ENCODE measurements around the gene LRRC4C. TPM values are rescaled to one million over a fixed set of nuclear protein-coding genes. Genes with fewer than 3 reads are reported as not detected.

LRRC4C gene
- total and polyA plus RNA-seq, 4 experiments from 2014 or later, result not detected

GRCh38 chr11:41309111-41309522, 150.3 kb downstream of the LRRC4C start:
- ChIA-PET POLR2A (ENCODE audit: partially characterized antibody) (no interaction called here), CTCF (ENCODE audit: partially characterized antibody) (no interaction called here)
- Mint-ChIP-seq H3K4me1 (peaks cover 0 to 3% (median under 1%) of the 10 kb centered on the region in 4 donors), H3K36me3 (no peaks in the 10 kb centered on the region), H3K27ac (no peak overlapping the region), H3K27me3 (no peaks in the 10 kb centered on the region), H3K9me3 (peaks cover 0 to 15% (median 5%) of the 10 kb centered on the region in 8 donors), H3K4me3 (no peak overlapping the region)
- Histone ChIP-seq H3K36me3 (ENCODE audit: insufficient read depth, low read length) (no peaks in the 10 kb centered on the region), H3K4me3 (ENCODE audit: low read length in 2 of 2) (no peak overlapping the region), H3K9me3 (ENCODE audit: control insufficient read depth in 1 of 2, low read length in 2 of 2) (no peaks in the 10 kb centered on the region), H3K27me3 (ENCODE audit: insufficient read depth, low read length) (no peaks in the 10 kb centered on the region), H3K27ac (ENCODE audit: low read depth, low read length) (no peak overlapping the region), H3K4me1 (ENCODE audit: insufficient read depth, low read length) (no peaks in the 10 kb centered on the region)
- DNase-seq, result no peak
- intact Hi-C loops (cut with micrococcal nuclease), result no loop called here

DNA sequence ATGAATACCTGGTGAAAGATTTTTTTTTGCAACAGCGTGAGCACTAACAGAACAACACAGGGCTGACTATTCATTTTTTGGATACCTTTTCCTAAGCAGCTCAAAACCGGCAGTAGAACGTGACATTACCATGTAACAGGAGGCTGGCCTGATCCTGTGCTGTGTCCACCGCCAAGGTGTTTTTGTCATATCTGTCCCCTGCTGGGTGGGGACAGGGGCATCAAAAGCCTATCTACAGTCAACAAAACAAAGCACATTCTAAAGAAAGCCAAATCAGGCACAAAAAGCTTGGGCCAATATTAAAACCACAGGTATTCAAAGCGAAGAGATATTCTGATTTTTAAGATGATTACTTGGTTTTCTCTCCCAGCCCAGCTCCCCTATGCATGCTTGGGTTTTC, 151.2 kb downstream of the LRRC4C start:
- Mint-ChIP-seq H3K27ac (no peak overlapping the region), H3K27me3 (no peaks in the 10 kb centered on the region), H3K4me1 (peaks cover 0 to 3% (median under 1%) of the 10 kb centered on the region in 4 donors), H3K9me3 (peaks cover 0 to 11% (median 3%) of the 10 kb centered on the region in 8 donors), H3K4me3 (no peak overlapping the region), H3K36me3 (no peaks in the 10 kb centered on the region)
- no peaks in the 10 kb centered on the region for H3K36me3 ChIP-seq (ENCODE audit: insufficient read depth, low read length)
- DNase-seq, result no peak
- H3K4me3 ChIP-seq (ENCODE audit: low read length in 2 of 2), result no peak overlapping the region
- no peaks in the 10 kb centered on the region for H3K9me3 ChIP-seq (ENCODE audit: control insufficient read depth in 1 of 2, low read length in 2 of 2)
- H3K27ac ChIP-seq (ENCODE audit: low read depth, low read length), result no peak overlapping the region
- no peaks in the 10 kb centered on the region for H3K4me1 ChIP-seq (ENCODE audit: insufficient read depth, low read length)
- intact Hi-C loops (cut with micrococcal nuclease), result no loop called here
- ChIA-PET POLR2A (ENCODE audit: partially characterized antibody) (no interaction called here), CTCF (ENCODE audit: partially characterized antibody) (no interaction called here)
- H3K27me3 ChIP-seq (ENCODE audit: insufficient read depth, low read length), result no peaks in the 10 kb centered on the region

DNA sequence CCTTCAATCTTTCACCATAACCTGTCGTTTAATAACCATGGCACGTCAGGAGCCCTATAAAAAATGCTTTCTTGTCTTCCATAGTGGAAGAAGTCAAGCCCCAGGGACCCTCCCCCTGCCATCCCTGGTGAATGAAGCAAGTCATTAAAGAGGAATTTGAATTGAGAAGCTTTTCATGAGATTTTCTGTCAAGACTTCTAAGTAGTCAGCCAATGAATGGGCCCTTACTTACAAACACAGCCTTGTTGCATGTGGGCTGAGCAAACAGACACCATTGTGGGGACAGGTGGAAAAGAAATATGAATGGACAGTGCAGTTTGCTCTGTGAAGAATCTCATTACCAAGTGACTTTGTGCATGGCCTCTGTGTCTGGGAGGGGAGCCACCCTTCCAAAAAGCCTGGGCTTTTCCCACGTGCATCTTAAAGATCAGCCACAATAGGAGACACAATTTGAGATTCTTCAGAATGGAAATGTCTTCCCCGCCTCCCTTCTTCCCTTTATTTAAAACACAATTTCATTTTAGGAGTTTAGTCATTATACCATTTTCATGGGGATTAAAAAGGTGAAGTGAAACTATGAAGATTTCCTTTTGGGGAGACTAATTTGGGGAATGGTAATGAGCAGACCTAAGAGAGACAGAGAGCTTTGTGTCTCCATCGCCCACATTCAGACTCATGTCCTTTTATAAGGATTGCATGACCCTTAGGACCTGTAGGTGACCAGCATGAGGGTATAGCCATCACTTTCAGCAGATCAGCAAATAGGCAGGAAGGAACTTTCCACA, 152.0 kb downstream of the LRRC4C start:
- ChIA-PET POLR2A (ENCODE audit: partially characterized antibody) (no interaction called here), CTCF (ENCODE audit: partially characterized antibody) (no interaction called here)
- no peak for DNase-seq
- no peaks in the 10 kb centered on the region for H3K9me3 ChIP-seq (ENCODE audit: control insufficient read depth in 1 of 2, low read length in 2 of 2)
- peaks cover 0 to 11% (median 3%) of the 10 kb centered on the region in 8 donors for H3K9me3 Mint-ChIP-seq
- no peaks in the 10 kb centered on the region for H3K4me1 ChIP-seq (ENCODE audit: insufficient read depth, low read length)
- H3K27me3 ChIP-seq (ENCODE audit: insufficient read depth, low read length), result no peaks in the 10 kb centered on the region
- H3K4me3 ChIP-seq (ENCODE audit: low read length in 2 of 2), result no peak overlapping the region
- H3K27ac ChIP-seq (ENCODE audit: low read depth, low read length), result no peak overlapping the region
- H3K27ac Mint-ChIP-seq, result no peak overlapping the region
- H3K4me1 Mint-ChIP-seq, result peaks cover 0 to 3% (median under 1%) of the 10 kb centered on the region in 4 donors
- no peaks in the 10 kb centered on the region for H3K36me3 ChIP-seq (ENCODE audit: insufficient read depth, low read length)
- intact Hi-C loops (cut with micrococcal nuclease), result no loop called here
- H3K36me3 Mint-ChIP-seq, result no peaks in the 10 kb centered on the region
- H3K27me3 Mint-ChIP-seq, result no peaks in the 10 kb centered on the region
- no peak overlapping the region for H3K4me3 Mint-ChIP-seq

GRCh38 chr11:41306431-41306830, 153.0 kb downstream of the LRRC4C start:
- POLR2A ChIA-PET (ENCODE audit: partially characterized antibody), result no interaction called here
- intact Hi-C loops (cut with micrococcal nuclease), result no loop called here
- CTCF ChIA-PET (ENCODE audit: partially characterized antibody), result no interaction called here
- no peak overlapping the region for H3K4me3 ChIP-seq (ENCODE audit: low read length in 2 of 2)
- no peaks in the 10 kb centered on the region for H3K36me3 Mint-ChIP-seq
- H3K4me1 ChIP-seq (ENCODE audit: insufficient read depth, low read length), result no peaks in the 10 kb centered on the region
- H3K27me3 ChIP-seq (ENCODE audit: insufficient read depth, low read length), result no peaks in the 10 kb centered on the region
- H3K4me3 Mint-ChIP-seq, result no peak overlapping the region
- no peak overlapping the region for H3K27ac ChIP-seq (ENCODE audit: low read depth, low read length)
- H3K27ac Mint-ChIP-seq, result no peak overlapping the region
- DNase-seq, result no peak
- H3K36me3 ChIP-seq (ENCODE audit: insufficient read depth, low read length), result no peaks in the 10 kb centered on the region
- no peaks in the 10 kb centered on the region for H3K9me3 ChIP-seq (ENCODE audit: control insufficient read depth in 1 of 2, low read length in 2 of 2)
- peaks cover 0 to 11% (median 5%) of the 10 kb centered on the region in 8 donors for H3K9me3 Mint-ChIP-seq
- no peaks in the 10 kb centered on the region for H3K27me3 Mint-ChIP-seq
- H3K4me1 Mint-ChIP-seq, result peaks cover 0 to 3% (median under 1%) of the 10 kb centered on the region in 4 donors

DNA sequence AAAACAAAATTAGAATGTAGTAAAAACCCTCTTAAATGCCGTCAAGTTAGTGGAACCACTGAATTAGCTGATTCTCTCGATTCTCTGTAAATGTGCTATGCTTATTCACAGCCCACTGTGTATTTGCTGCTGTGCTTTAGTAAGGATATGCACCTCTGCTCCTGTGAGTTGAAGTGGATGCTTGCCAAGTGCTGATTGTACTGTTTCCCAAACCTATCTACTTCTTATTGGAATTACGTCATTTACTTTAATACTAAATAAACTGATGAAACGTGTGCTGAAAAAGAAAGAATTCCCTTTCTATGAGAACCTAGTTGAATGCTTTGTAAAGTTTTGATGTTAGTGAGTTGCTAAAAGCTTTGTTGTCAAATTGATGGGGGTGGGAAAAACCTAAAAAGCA, 158.4 kb downstream of the LRRC4C start:
- Histone ChIP-seq H3K4me1 (ENCODE audit: insufficient read depth, low read length) (no peaks in the 10 kb centered on the region), H3K27ac (ENCODE audit: low read depth, low read length) (no peak overlapping the region), H3K36me3 (ENCODE audit: insufficient read depth, low read length) (no peaks in the 10 kb centered on the region), H3K27me3 (ENCODE audit: insufficient read depth, low read length) (no peaks in the 10 kb centered on the region), H3K4me3 (ENCODE audit: low read length in 2 of 2) (no peak overlapping the region), H3K9me3 (ENCODE audit: control insufficient read depth in 1 of 2, low read length in 2 of 2) (no peaks in the 10 kb centered on the region)
- peaks cover 0 to 7% (median 4%) of the 10 kb centered on the region in 8 donors for H3K9me3 Mint-ChIP-seq
- H3K27ac Mint-ChIP-seq, result no peak overlapping the region
- intact Hi-C loops (cut with micrococcal nuclease), result no loop called here
- DNase-seq, result no peak
- no peaks in the 10 kb centered on the region for H3K27me3 Mint-ChIP-seq
- H3K4me3 Mint-ChIP-seq, result no peak overlapping the region
- no peaks in the 10 kb centered on the region for H3K36me3 Mint-ChIP-seq
- ChIA-PET CTCF (ENCODE audit: partially characterized antibody) (no interaction called here), POLR2A (ENCODE audit: partially characterized antibody) (no interaction called here)
- H3K4me1 Mint-ChIP-seq, result peaks cover 0 to under 1% (median under 1%) of the 10 kb centered on the region in 4 donors

- H3K27ac Mint-ChIP-seq, result no peak overlapping the region
- intact Hi-C loops (cut with micrococcal nuclease), result no loop called here
- Histone ChIP-seq H3K4me1 (ENCODE audit: insufficient read depth, low read length) (no peaks in the 10 kb centered on the region), H3K9me3 (ENCODE audit: control insufficient read depth in 1 of 2, low read length in 2 of 2) (no peaks in the 10 kb centered on the region), H3K27me3 (ENCODE audit: insufficient read depth, low read length) (no peaks in the 10 kb centered on the region), H3K4me3 (ENCODE audit: low read length in 2 of 2) (no peak overlapping the region), H3K27ac (ENCODE audit: low read depth, low read length) (no peak overlapping the region), H3K36me3 (ENCODE audit: insufficient read depth, low read length) (no peaks in the 10 kb centered on the region)
- no peaks in the 10 kb centered on the region for H3K36me3 Mint-ChIP-seq
- H3K4me1 Mint-ChIP-seq, result no peaks in the 10 kb centered on the region
- H3K27me3 Mint-ChIP-seq, result no peaks in the 10 kb centered on the region
- peaks cover 0 to 10% (median 5%) of the 10 kb centered on the region in 8 donors for H3K9me3 Mint-ChIP-seq
- POLR2A ChIA-PET (ENCODE audit: partially characterized antibody), result no interaction called here
- DNase-seq, result no peak
- CTCF ChIA-PET (ENCODE audit: partially characterized antibody), result no interaction called here
- no peak overlapping the region for H3K4me3 Mint-ChIP-seq
Observed at GRCh38 chr11:41289408-41289807, 170.0 kb downstream of the LRRC4C start.

- Histone ChIP-seq H3K9me3 (ENCODE audit: control insufficient read depth in 1 of 2, low read length in 2 of 2) (no peaks in the 10 kb centered on the region), H3K4me1 (ENCODE audit: insufficient read depth, low read length) (no peaks in the 10 kb centered on the region), H3K36me3 (ENCODE audit: insufficient read depth, low read length) (no peaks in the 10 kb centered on the region), H3K4me3 (ENCODE audit: low read length in 2 of 2) (no peak overlapping the region), H3K27ac (ENCODE audit: low read depth, low read length) (no peak overlapping the region), H3K27me3 (ENCODE audit: insufficient read depth, low read length) (no peaks in the 10 kb centered on the region)
- intact Hi-C loops (cut with micrococcal nuclease), result no loop called here
- no peak overlapping the region for H3K4me3 Mint-ChIP-seq
- H3K9me3 Mint-ChIP-seq, result peaks cover 0 to 10% (median 6%) of the 10 kb centered on the region in 8 donors
- no peaks in the 10 kb centered on the region for H3K36me3 Mint-ChIP-seq
- H3K27ac Mint-ChIP-seq, result no peak overlapping the region
- H3K27me3 Mint-ChIP-seq, result no peaks in the 10 kb centered on the region
- no peak for DNase-seq
- POLR2A ChIA-PET (ENCODE audit: partially characterized antibody), result no interaction called here
- CTCF ChIA-PET (ENCODE audit: partially characterized antibody), result no interaction called here
- no peaks in the 10 kb centered on the region for H3K4me1 Mint-ChIP-seq
Observed at GRCh38 chr11:41286751-41287150, 172.7 kb downstream of the LRRC4C start.
